H9 (cell line): ENCODE results near the gene MIR17HG. TPM values are rescaled to one million over a fixed set of nuclear protein-coding genes. Genes with fewer than 3 reads are reported as not detected.

ENCODE experiments used
- DNase-seq: peaks from one replicate; pipeline ENCODE4 v3.0.0-alpha.2; 2017
- H2AFZ ChIP-seq: one replicate; pipeline ENCODE4 v1.6.1; 2013; ENCODE audit warnings: mild to moderate bottlenecking, low read length, control low read depth, moderate library complexity
- H2AK5ac ChIP-seq: 2 replicates; pipeline ENCODE4 v1.6.1; 2013; ENCODE audit warnings: low read length, control low read depth, mixed read lengths; ENCODE audit not compliant: insufficient read length
- H2BK120ac ChIP-seq: one replicate; pipeline ENCODE4 v1.6.1; 2013; ENCODE audit warnings: low read depth, mild to moderate bottlenecking, low read length, control low read depth, inconsistent platforms; ENCODE audit not compliant: poor library complexity, severe bottlenecking
- H2BK12ac ChIP-seq: 2 replicates; pipeline ENCODE4 v1.6.1; 2013; ENCODE audit warnings: low read length, control low read depth, mixed read lengths, low read depth; ENCODE audit not compliant: insufficient read length
- H2BK15ac ChIP-seq: 2 replicates; pipeline ENCODE4 v1.6.1; 2013; ENCODE audit warnings: low read depth, low read length, control low read depth
- H2BK20ac ChIP-seq: one replicate; pipeline ENCODE4 v1.6.1; 2013; ENCODE audit warnings: low read depth, mild to moderate bottlenecking, low read length, control low read depth, inconsistent platforms; ENCODE audit not compliant: poor library complexity, severe bottlenecking
- H2BK5ac ChIP-seq: 2 replicates; pipeline ENCODE4 v1.6.1; 2013; ENCODE audit warnings: low read length, control low read depth, mixed read lengths; ENCODE audit not compliant: insufficient read length
- H3K14ac ChIP-seq: 2 replicates; pipeline ENCODE4 v1.6.1; 2013; ENCODE audit warnings: low read length, control low read depth; ENCODE audit not compliant: insufficient read depth
- H3K18ac ChIP-seq: 2 replicates; pipeline ENCODE4 v1.6.1; 2013; ENCODE audit warnings: low read depth, mild to moderate bottlenecking, mixed read lengths, low read length, control low read depth; ENCODE audit not compliant: insufficient read length
- H3K23ac ChIP-seq: 2 replicates; pipeline ENCODE4 v1.6.1; 2013; ENCODE audit warnings: low read length, control low read depth, mixed read lengths, low read depth; ENCODE audit not compliant: insufficient read length
- H3K23me2 ChIP-seq: 2 replicates; pipeline ENCODE4 v1.6.1; 2013; ENCODE audit warnings: low read depth, mild to moderate bottlenecking, mixed read lengths, low read length, control low read depth; ENCODE audit not compliant: insufficient read length, poor library complexity, severe bottlenecking
- H3K27ac ChIP-seq: 2 replicates; pipeline ENCODE4 v1.5.1; 2013; ENCODE audit warnings: low read length, control low read depth, mixed read lengths, low read depth; ENCODE audit not compliant: insufficient read length
- H3K27me3 ChIP-seq: 2 replicates; pipeline ENCODE4 v1.6.1; 2013; ENCODE audit warnings: low read length, control low read depth, inconsistent platforms; ENCODE audit not compliant: insufficient read depth
- H3K4ac ChIP-seq: 2 replicates; pipeline ENCODE4 v1.6.1; 2013; ENCODE audit warnings: low read depth, mild to moderate bottlenecking, control low read depth, inconsistent platforms, low read length, moderate library complexity
- H3K4me1 ChIP-seq: 2 replicates; pipeline ENCODE4 v1.6.1; 2013; ENCODE audit warnings: low read length, control low read depth, inconsistent platforms; ENCODE audit not compliant: insufficient read depth
- H3K4me2 ChIP-seq: 2 replicates; pipeline ENCODE4 v1.6.1; 2013; ENCODE audit warnings: low read length, control low read depth, mixed read lengths; ENCODE audit not compliant: insufficient read length, insufficient read depth
- H3K56ac ChIP-seq: 2 replicates; pipeline ENCODE4 v1.6.1; 2013; ENCODE audit warnings: low read depth, mild to moderate bottlenecking, mixed read lengths, low read length, control low read depth; ENCODE audit not compliant: insufficient read length
- H3K79me1 ChIP-seq: 2 replicates; pipeline ENCODE4 v1.6.1; 2013; ENCODE audit warnings: low read depth, mild to moderate bottlenecking, moderate library complexity, low read length, control low read depth, inconsistent platforms; ENCODE audit not compliant: insufficient read depth, poor library complexity, severe bottlenecking
- H3K79me2 ChIP-seq: 2 replicates; pipeline ENCODE4 v1.6.1; 2013; ENCODE audit warnings: low read length, control low read depth, inconsistent platforms; ENCODE audit not compliant: insufficient read depth
- H3K9ac ChIP-seq: 2 replicates; pipeline ENCODE4 v1.6.1; 2013; ENCODE audit warnings: low read length, control low read depth, mixed read lengths; ENCODE audit not compliant: insufficient read length; ENCODE audit errors: extremely low read depth
- H3K9me3 ChIP-seq: one replicate; pipeline ENCODE4 v1.6.1; 2013; ENCODE audit warnings: low read depth, low read length, inconsistent platforms; ENCODE audit not compliant: control insufficient read depth
- H3T11ph ChIP-seq: one replicate; pipeline ENCODE4 v1.6.1; 2013; ENCODE audit warnings: mild to moderate bottlenecking, low read length, control low read depth, inconsistent platforms
- H4K20me1 ChIP-seq: one replicate; pipeline ENCODE4 v1.6.1; 2013; ENCODE audit not compliant: control insufficient read depth, insufficient read length, insufficient read depth
- H4K5ac ChIP-seq: 2 replicates; pipeline ENCODE4 v1.6.1; 2013; ENCODE audit warnings: low read depth, mild to moderate bottlenecking, mixed read lengths, low read length, control low read depth; ENCODE audit not compliant: insufficient read length
- H4K8ac ChIP-seq: replicated peaks from 2 replicates; pipeline ENCODE4 v1.6.1; 2013; ENCODE audit warnings: low read length, control low read depth, mixed read lengths, low read depth; ENCODE audit not compliant: insufficient read length
- H4K91ac ChIP-seq: 2 replicates; pipeline ENCODE4 v1.6.1; 2013; ENCODE audit warnings: low read depth, mild to moderate bottlenecking, moderate library complexity, mixed read lengths, low read length, control low read depth; ENCODE audit not compliant: insufficient read length
- H3K27ac Mint-ChIP-seq, 3 experiments: 2 replicates in 2 of 3; 3 replicates in 1 of 3; pipeline ENCODE4 v1.8.0; 2020 to 2021; ENCODE audit warnings: mixed read lengths in 3 of 3, mild to moderate bottlenecking in 1 of 3, moderate library complexity in 1 of 3
- H3K27me3 Mint-ChIP-seq: 2 replicates; pipeline ENCODE4 v1.8.0; 2021; ENCODE audit warnings: low read depth, mild to moderate bottlenecking, moderate library complexity, mixed read lengths
- H3K36me3 Mint-ChIP-seq, 3 experiments: 2 replicates in 2 of 3; 3 replicates in 1 of 3; pipeline ENCODE4 v1.8.0; 2020 to 2021; ENCODE audit warnings: low read depth in 3 of 3, mixed read lengths in 3 of 3; ENCODE audit not compliant: insufficient read depth in 1 of 3
- H3K4me1 Mint-ChIP-seq, 2 experiments: 2 replicates each; pipeline ENCODE4 v1.8.0; 2020; ENCODE audit warnings: mixed read lengths in 2 of 2
- H3K4me3 Mint-ChIP-seq, 2 experiments: 2 replicates in 1 of 2; 3 replicates in 1 of 2; pipeline ENCODE4 v1.8.0; 2020 to 2021; ENCODE audit warnings: mild to moderate bottlenecking in 2 of 2, mixed read lengths in 2 of 2, moderate library complexity in 1 of 2
- H3K9me3 Mint-ChIP-seq, 2 experiments: 2 replicates in 1 of 2; 3 replicates in 1 of 2; pipeline ENCODE4 v1.8.0; 2020; ENCODE audit warnings: mild to moderate bottlenecking in 2 of 2, mixed read lengths in 2 of 2, moderate library complexity in 1 of 2
- CTCF ChIP-seq: fragments of 200-600 bp; sonication (generic); conservative IDR thresholded peaks from 3 replicates; pipeline ENCODE4 v1.8.0; 2021; ENCODE audit warnings: antibody characterized with exemption, mild to moderate bottlenecking
- WGBS: extraction: QIAGEN DNeasy Blood & Tissue Kit; methylation state at CpG from one replicate; pipeline ENCODE4 v1.1.7; 2013; ENCODE audit warnings: missing lambda C conversion rate, low lambda C conversion rate, mixed read lengths; ENCODE audit not compliant: insufficient read length; ENCODE audit errors: extremely low coverage; 5-methylcytosine and 5-hydroxymethylcytosine counted together
- total RNA-seq: library from RNA; stranded (reverse); gene quantifications from 2 replicates; pipeline ENCODE4 v1.2.1, GENCODE V29; 2021

Gene MIR17HG
- total RNA-seq, 1 experiment from 2014 or later: 38.7 TPM

DNA sequence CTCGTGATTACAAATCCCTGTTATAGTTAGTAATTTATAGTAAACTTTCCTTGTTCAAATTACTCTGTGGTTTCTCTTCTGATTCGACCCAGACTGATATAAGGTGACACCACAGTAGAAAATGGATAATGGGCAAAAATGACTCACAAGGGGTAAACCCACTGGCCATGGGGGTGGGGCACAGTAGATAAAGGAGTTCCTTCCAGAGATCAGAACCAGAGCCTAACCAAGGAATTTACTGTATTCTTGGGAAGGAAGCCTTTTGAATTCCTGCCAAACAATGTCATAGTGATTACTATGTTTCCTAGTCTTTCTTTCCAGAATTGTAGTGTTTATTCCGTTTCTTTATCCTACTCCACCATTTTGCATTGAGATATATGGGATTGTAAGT, 21.9 kb downstream of the MIR17HG start:
- Histone ChIP-seq H3K27me3 (no peaks in the 10 kb centered on the region), H3K79me2 (no peaks in the 10 kb centered on the region), H2AK5ac (no peak overlapping the region), H3K18ac (no peak overlapping the region), H3K27ac (no peak overlapping the region), H3K23me2 (no peaks in the 10 kb centered on the region), H3K4me2 (no peak overlapping the region), H3K4me1 (no peaks in the 10 kb centered on the region), H4K8ac (no peak overlapping the region), H3K23ac (no peak overlapping the region), H2AFZ (no peak overlapping the region), H4K20me1 (no peaks in the 10 kb centered on the region), H4K91ac (no peak overlapping the region), H3K9ac (no peak overlapping the region), H2BK120ac (no peak overlapping the region), H3K79me1 (no peaks in the 10 kb centered on the region), H2BK12ac (no peak overlapping the region), H2BK5ac (no peak overlapping the region), H3K56ac (no peak overlapping the region), H3K4ac (no peak overlapping the region), H4K5ac (no peak overlapping the region), H3K9me3 (no peaks in the 10 kb centered on the region), H3T11ph (no peak overlapping the region), H3K14ac (no peak overlapping the region), H2BK15ac (no peak overlapping the region), H2BK20ac (no peak overlapping the region)
- no peaks in the 10 kb centered on the region; a peak in 1 of 5 replicates for H3K9me3 Mint-ChIP-seq
- DNase-seq: no peak
- H3K27me3 Mint-ChIP-seq: no peaks in the 10 kb centered on the region
- no peak overlapping the region for H3K27ac Mint-ChIP-seq
- TF ChIP-seq CTCF: no peak
- no peaks in the 10 kb centered on the region for H3K36me3 Mint-ChIP-seq
- no peak overlapping the region for H3K4me3 Mint-ChIP-seq
- WGBS: no CpG with 5 or more reads among the region's 3 CpGs
- H3K4me1 Mint-ChIP-seq: peaks cover 4 to 6% of the 10 kb centered on the region in 2 experiments; a peak in 3 of 4 replicates
